Keratinocyte (primary cell): Measurements from ENCODE around the gene OAS3. TPM values are rescaled to one million over a fixed set of nuclear protein-coding genes. Genes with fewer than 3 reads are reported as not detected.

Source experiments
- DNase-seq: peaks from one replicate; pipeline ENCODE4 v3.0.0-alpha.2; 2011; ENCODE audit warnings: low read depth, missing footprints, low spot score
- FAIRE-seq: peaks from 2 replicates; lab custom pipeline; 2011; peaks lifted over from hg19 to GRCh38; lab: Jason Lieb, UNC
- H2AFZ ChIP-seq: 2 replicates; pipeline ENCODE4 v1.6.0; 2012; ENCODE audit warnings: low read length, control low read depth, inconsistent platforms; ENCODE audit not compliant: control insufficient read depth
- H3K27ac ChIP-seq: 2 replicates; pipeline ENCODE4 v1.5.1; 2011; ENCODE audit warnings: low read length; ENCODE audit not compliant: control insufficient read depth, insufficient read depth
- H3K27me3 ChIP-seq: 3 replicates; pipeline ENCODE4 v1.6.0; 2011; ENCODE audit warnings: low read length; ENCODE audit not compliant: control insufficient read depth, insufficient read depth; ENCODE audit errors: extremely low read depth
- H3K36me3 ChIP-seq, 2 experiments: 2 replicates in 1 of 2; 3 replicates in 1 of 2; pipeline ENCODE4 v1.5.1; 2011; ENCODE audit warnings: low read length in 2 of 2, mild to moderate bottlenecking in 1 of 2; ENCODE audit not compliant: control insufficient read depth in 2 of 2, insufficient read depth in 2 of 2; ENCODE audit errors: extremely low read depth in 1 of 2
- H3K4me1 ChIP-seq: 3 replicates; pipeline ENCODE4 v1.5.1; 2011; ENCODE audit warnings: low read length; ENCODE audit not compliant: control insufficient read depth, insufficient read depth; ENCODE audit errors: extremely low read depth
- H3K4me2 ChIP-seq: 3 replicates; pipeline ENCODE4 v1.6.0; 2011; ENCODE audit warnings: low read depth, low read length; ENCODE audit not compliant: control insufficient read depth, insufficient read depth; ENCODE audit errors: extremely low read depth
- H3K4me3 ChIP-seq, 3 experiments: fragments of 200-600 bp in 1 of 3; sonication (generic) in 1 of 3; 2 replicates in 2 of 3; 3 replicates in 1 of 3; pipeline ENCODE4 v1.5.1; 2011 to 2016; ENCODE audit warnings: low read length in 3 of 3, mild to moderate bottlenecking in 3 of 3, control low read depth in 2 of 3, inconsistent platforms in 1 of 3, low read depth in 1 of 3, mixed read lengths in 1 of 3, mixed run types in 1 of 3, moderate library complexity in 1 of 3; ENCODE audit not compliant: control insufficient read depth in 2 of 3, insufficient read depth in 2 of 3; ENCODE audit errors: extremely low read depth in 1 of 3
- H3K79me2 ChIP-seq: 2 replicates; pipeline ENCODE4 v1.6.0; 2012; ENCODE audit warnings: low read length; ENCODE audit not compliant: control insufficient read depth, insufficient read depth
- H3K9ac ChIP-seq: 3 replicates; pipeline ENCODE4 v1.6.0; 2011; ENCODE audit warnings: low read length; ENCODE audit not compliant: control insufficient read depth, insufficient read depth; ENCODE audit errors: extremely low read depth
- H3K9me1 ChIP-seq: 3 replicates; pipeline ENCODE4 v1.6.0; 2011; ENCODE audit warnings: low read length; ENCODE audit not compliant: control insufficient read depth, insufficient read depth; ENCODE audit errors: extremely low read depth
- H3K9me3 ChIP-seq: 2 replicates; pipeline ENCODE4 v1.5.1; 2012; ENCODE audit warnings: low read depth, low read length; ENCODE audit not compliant: control insufficient read depth
- H4K20me1 ChIP-seq: 3 replicates; pipeline ENCODE4 v1.6.0; 2011; ENCODE audit warnings: low read length; ENCODE audit not compliant: control insufficient read depth, insufficient read depth; ENCODE audit errors: extremely low read depth
- EZH2 ChIP-seq: IDR thresholded peaks from one replicate; pipeline ENCODE4 v1.6.1; 2012; ENCODE audit warnings: inconsistent platforms, mild to moderate bottlenecking, low read length, moderate library complexity
- dilution Hi-C: fragments of 300-500 bp; cut with MboI; formaldehyde crosslinking; loops from one replicate; pipeline ENCODE4 v1.7.0; 2020; ENCODE audit warnings: low sequenced_read_pairs; ENCODE audit not compliant: extremely low pct_ligation_motif_present
- polyA plus RNA-seq, 5 experiments: library from polyadenylated mRNA; depleted of rRNA in 3 of 5; stranded (reverse) in 3 of 5; stranded (forward) in 1 of 5; unstranded in 1 of 5; fragments of >200 nt; gene quantifications; 1 replicate in 1 of 5; 2 replicates in 3 of 5; 3 replicates in 1 of 5; pipeline versions ENCODE4 v1.2.1 to v1.2.3, GENCODE V29; 2011 to 2012; ENCODE audit warnings: missing spikeins in 2 of 5, low read depth in 1 of 5, low replicate concordance in 1 of 5
- TF ChIP-seq, protein P1 (sequence below), 3 experiments: IDR thresholded peaks in 1 of 3; conservative IDR thresholded peaks in 1 of 3; optimal IDR thresholded peaks in 1 of 3; 2 replicates in 2 of 3; 3 replicates in 1 of 3; pipeline versions ENCODE3 to v1.5.1; 2011; ENCODE audit warnings: low read length in 3 of 3, mild to moderate bottlenecking in 3 of 3, moderate library complexity in 2 of 3, control low read depth in 1 of 3, inconsistent platforms in 1 of 3; ENCODE audit not compliant: insufficient read depth in 2 of 3; ENCODE audit errors: extremely low read depth in 1 of 3

OAS3 gene
- polyA plus RNA-seq, 1 donor (not counting 4 experiments of a cell fraction or from before 2014, with no cell fraction given) = 59.2 TPM

DNA sequence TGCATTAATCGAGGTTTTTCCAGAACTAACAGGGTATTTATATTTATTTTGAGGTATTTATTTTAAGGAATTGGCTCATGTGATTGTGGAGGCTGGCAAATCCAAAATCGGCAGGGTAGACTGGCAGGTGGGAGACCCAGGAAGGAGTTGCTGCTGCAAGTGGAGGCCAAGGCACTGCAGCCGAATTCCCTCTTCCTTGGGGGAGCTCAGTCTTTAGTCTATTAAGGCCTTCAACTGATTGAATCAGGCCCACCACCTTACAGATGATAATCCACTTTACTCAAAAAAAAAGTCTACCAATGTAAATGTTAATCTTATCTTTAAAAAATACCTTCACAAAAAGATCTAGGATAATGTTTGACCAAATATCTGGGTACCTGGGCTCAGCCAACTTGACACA lies 38.9 kb downstream of the OAS3 start:
- H3K27me3 ChIP-seq = no peaks in the 10 kb centered on the region
- no peak overlapping the region for H3K27ac ChIP-seq
- H3K36me3 ChIP-seq = no peaks in the 10 kb centered on the region
- no peak overlapping the region for H3K9ac ChIP-seq
- no peaks in the 10 kb centered on the region for H3K9me3 ChIP-seq
- TF ChIP-seq EZH2 = no peak
- TF ChIP-seq, protein P1, sequence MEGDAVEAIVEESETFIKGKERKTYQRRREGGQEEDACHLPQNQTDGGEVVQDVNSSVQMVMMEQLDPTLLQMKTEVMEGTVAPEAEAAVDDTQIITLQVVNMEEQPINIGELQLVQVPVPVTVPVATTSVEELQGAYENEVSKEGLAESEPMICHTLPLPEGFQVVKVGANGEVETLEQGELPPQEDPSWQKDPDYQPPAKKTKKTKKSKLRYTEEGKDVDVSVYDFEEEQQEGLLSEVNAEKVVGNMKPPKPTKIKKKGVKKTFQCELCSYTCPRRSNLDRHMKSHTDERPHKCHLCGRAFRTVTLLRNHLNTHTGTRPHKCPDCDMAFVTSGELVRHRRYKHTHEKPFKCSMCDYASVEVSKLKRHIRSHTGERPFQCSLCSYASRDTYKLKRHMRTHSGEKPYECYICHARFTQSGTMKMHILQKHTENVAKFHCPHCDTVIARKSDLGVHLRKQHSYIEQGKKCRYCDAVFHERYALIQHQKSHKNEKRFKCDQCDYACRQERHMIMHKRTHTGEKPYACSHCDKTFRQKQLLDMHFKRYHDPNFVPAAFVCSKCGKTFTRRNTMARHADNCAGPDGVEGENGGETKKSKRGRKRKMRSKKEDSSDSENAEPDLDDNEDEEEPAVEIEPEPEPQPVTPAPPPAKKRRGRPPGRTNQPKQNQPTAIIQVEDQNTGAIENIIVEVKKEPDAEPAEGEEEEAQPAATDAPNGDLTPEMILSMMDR (optimal IDR thresholded peaks at IDR 0.05 in 1 of 3, IDR thresholded peaks at IDR 0.05 in 1 of 3, conservative IDR thresholded peaks at IDR 0.05 in 1 of 3; ENCODE audit: extremely low read depth in 1 of 3, insufficient read depth in 2 of 3, low read length in 3 of 3) = no peak
- H3K4me3 ChIP-seq = no peak overlapping the region
- H3K79me2 ChIP-seq = peaks cover 33% of the 10 kb centered on the region
- DNase-seq (no peak), FAIRE-seq (no peak)
- no peak overlapping the region for H2AFZ ChIP-seq
- H3K4me2 ChIP-seq = no peak overlapping the region
- dilution Hi-C loops = no loop called here
- no peaks in the 10 kb centered on the region for H3K9me1 ChIP-seq
- H4K20me1 ChIP-seq = no peaks in the 10 kb centered on the region
- peaks cover 19% of the 10 kb centered on the region for H3K4me1 ChIP-seq

DNA sequence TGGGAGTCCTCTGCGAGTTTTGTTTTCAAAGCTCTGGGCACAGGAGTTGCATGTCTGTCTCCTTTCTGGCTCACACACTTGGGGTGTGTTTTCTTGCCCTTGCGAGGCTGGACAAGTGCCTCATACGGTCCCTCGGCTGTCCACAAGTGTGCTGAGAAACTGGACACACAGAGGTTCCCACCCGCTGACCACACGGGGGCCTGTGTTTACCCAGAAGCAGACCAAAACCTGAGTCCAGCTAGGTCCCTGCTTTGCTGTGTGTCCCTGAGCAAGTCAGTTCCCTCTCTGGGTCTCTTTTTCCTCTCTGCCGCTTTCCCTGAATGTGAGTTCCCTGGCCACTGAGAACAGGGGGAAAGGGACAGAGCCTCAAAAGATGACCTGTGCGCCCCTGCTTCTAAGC lies 39.4 kb downstream of the OAS3 start:
- no peaks in the 10 kb centered on the region for H3K9me1 ChIP-seq
- dilution Hi-C loops = no loop called here
- H4K20me1 ChIP-seq = no peaks in the 10 kb centered on the region
- no peak for DNase-seq
- no peaks in the 10 kb centered on the region for H3K27me3 ChIP-seq
- no peak for FAIRE-seq
- H3K4me2 ChIP-seq = peak overlapping the region; percentile 92
- H3K9ac ChIP-seq = peak overlapping the region; percentile 78
- H3K4me1 ChIP-seq = peaks cover 19% of the 10 kb centered on the region
- H3K79me2 ChIP-seq = peaks cover 38% of the 10 kb centered on the region
- TF ChIP-seq EZH2 = no peak
- TF ChIP-seq, protein P1 (optimal IDR thresholded peaks at IDR 0.05 in 1 of 3, IDR thresholded peaks at IDR 0.05 in 1 of 3, conservative IDR thresholded peaks at IDR 0.05 in 1 of 3; ENCODE audit: extremely low read depth in 1 of 3, insufficient read depth in 2 of 3, low read length in 3 of 3) = no peak
- no peaks in the 10 kb centered on the region for H3K36me3 ChIP-seq
- H3K9me3 ChIP-seq = no peaks in the 10 kb centered on the region
- peak overlapping the region in 2 of 3 experiments; percentile 48 to 77 for H3K4me3 ChIP-seq
- H2AFZ ChIP-seq = peak overlapping the region; percentile 89
- peak overlapping the region; percentile 17 for H3K27ac ChIP-seq
